Osteocyte (in vitro differentiated cells): Measurements from ENCODE around the gene SMPD1. TPM values are rescaled to one million over a fixed set of nuclear protein-coding genes. Genes with fewer than 3 reads are reported as not detected.

Source experiments
- DNase-seq: peaks from one replicate; pipeline ENCODE4 v3.0.0; 2021; ENCODE audit warnings: mixed read lengths; ENCODE audit not compliant: unreplicated experiment; ENCODE audit errors: extremely low spot score
- H3K27ac Mint-ChIP-seq: one replicate; pipeline ENCODE4 v1.8.0; 2021; ENCODE audit warnings: mild to moderate bottlenecking, mixed read lengths; ENCODE audit not compliant: unreplicated experiment
- H3K27me3 Mint-ChIP-seq: one replicate; pipeline ENCODE4 v1.8.0; 2021; ENCODE audit warnings: mixed read lengths; ENCODE audit not compliant: unreplicated experiment
- H3K36me3 Mint-ChIP-seq: one replicate; pipeline ENCODE4 v1.8.0; 2021; ENCODE audit warnings: mixed read lengths; ENCODE audit not compliant: unreplicated experiment
- H3K4me1 Mint-ChIP-seq: one replicate; pipeline ENCODE4 v1.8.0; 2021; ENCODE audit warnings: mixed read lengths; ENCODE audit not compliant: unreplicated experiment
- H3K4me3 Mint-ChIP-seq: one replicate; pipeline ENCODE4 v1.8.0; 2021; ENCODE audit warnings: mild to moderate bottlenecking, moderate library complexity, mixed read lengths; ENCODE audit not compliant: unreplicated experiment
- H3K9me3 Mint-ChIP-seq: one replicate; pipeline ENCODE4 v1.8.0; 2021; ENCODE audit warnings: mixed read lengths; ENCODE audit not compliant: unreplicated experiment
- total RNA-seq: library from RNA; stranded (reverse); gene quantifications from 2 replicates; pipeline ENCODE4 v1.2.1, GENCODE V29; 2021
- TF ChIP-seq, protein P1 (sequence below): fragments of 200-600 bp; sonication (generic); IDR thresholded peaks from 2 replicates; pipeline ENCODE4 v1.5.0; 2021; ENCODE audit warnings: antibody characterized with exemption, mild to moderate bottlenecking, moderate library complexity

The SMPD1 gene
- total RNA-seq, 1 donor from 2014 or later = 93.0 TPM

GRCh38 chr11:6397156-6397555 lies 6.9 kb downstream of the SMPD1 start:
- no peaks in the 10 kb centered on the region for H3K27me3 Mint-ChIP-seq
- H3K36me3 Mint-ChIP-seq = peaks cover 37% of the 10 kb centered on the region
- H3K27ac Mint-ChIP-seq = no peak overlapping the region
- H3K4me3 Mint-ChIP-seq = no peak overlapping the region
- TF ChIP-seq, protein P1, sequence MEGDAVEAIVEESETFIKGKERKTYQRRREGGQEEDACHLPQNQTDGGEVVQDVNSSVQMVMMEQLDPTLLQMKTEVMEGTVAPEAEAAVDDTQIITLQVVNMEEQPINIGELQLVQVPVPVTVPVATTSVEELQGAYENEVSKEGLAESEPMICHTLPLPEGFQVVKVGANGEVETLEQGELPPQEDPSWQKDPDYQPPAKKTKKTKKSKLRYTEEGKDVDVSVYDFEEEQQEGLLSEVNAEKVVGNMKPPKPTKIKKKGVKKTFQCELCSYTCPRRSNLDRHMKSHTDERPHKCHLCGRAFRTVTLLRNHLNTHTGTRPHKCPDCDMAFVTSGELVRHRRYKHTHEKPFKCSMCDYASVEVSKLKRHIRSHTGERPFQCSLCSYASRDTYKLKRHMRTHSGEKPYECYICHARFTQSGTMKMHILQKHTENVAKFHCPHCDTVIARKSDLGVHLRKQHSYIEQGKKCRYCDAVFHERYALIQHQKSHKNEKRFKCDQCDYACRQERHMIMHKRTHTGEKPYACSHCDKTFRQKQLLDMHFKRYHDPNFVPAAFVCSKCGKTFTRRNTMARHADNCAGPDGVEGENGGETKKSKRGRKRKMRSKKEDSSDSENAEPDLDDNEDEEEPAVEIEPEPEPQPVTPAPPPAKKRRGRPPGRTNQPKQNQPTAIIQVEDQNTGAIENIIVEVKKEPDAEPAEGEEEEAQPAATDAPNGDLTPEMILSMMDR = no peak
- no peak for DNase-seq
- no peaks in the 10 kb centered on the region for H3K9me3 Mint-ChIP-seq
- H3K4me1 Mint-ChIP-seq = peaks cover 6% of the 10 kb centered on the region

- Mint-ChIP-seq H3K27me3 (no peaks in the 10 kb centered on the region), H3K36me3 (peaks cover 40% of the 10 kb centered on the region), H3K27ac (no peak overlapping the region), H3K4me1 (peaks cover 5% of the 10 kb centered on the region), H3K9me3 (no peaks in the 10 kb centered on the region), H3K4me3 (no peak overlapping the region)
- DNase-seq = no peak
- TF ChIP-seq, protein P1 = no peak
Observed at GRCh38 chr11:6397636-6398035, 7.4 kb downstream of the SMPD1 start.

DNA sequence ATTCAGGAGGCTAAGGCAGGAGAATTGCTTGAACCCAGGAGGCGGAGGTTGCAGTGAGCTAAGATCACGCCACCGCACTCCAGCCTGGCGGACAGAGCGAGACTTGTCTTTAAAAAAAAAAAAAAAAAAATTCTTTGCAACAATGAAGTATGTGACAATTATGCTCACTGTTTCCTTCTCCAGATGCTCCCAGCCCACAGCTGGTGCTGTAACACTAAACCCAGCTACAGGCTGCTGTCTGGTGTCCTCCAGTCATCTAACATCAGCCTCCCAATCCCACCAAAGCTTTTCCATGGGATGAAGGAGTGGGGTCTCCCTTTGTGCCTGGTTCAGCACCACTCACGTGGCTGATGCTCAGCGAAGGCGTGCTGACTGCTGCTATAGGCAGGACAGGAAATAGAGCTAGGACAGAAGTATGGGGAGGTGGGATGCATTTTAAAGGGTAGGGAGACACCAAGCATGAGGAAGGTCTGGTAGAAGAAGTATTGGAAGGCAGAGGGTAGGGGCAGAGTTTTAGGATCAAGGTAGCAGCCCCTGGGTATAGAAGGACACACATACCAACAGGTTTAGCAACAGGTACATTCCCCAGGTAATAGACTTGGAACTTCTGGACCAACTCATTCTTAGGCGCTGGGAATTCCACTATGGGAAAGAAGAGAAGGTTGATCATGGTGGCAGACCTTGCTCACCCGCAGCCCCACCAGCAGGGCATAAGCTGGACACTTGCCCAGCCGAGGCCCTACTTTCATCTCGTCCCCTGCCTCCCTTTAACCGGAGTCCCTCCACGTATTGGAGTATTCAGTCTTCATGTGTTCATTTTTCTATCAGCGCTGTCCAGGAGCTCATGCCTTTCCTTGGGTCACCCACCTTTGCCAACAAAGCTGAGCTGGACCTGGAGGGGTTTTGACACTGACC lies 10.4 kb downstream of the SMPD1 start:
- DNase-seq = no peak
- H3K27me3 Mint-ChIP-seq = no peaks in the 10 kb centered on the region

GRCh38 chr11:6401464-6401863 lies 11.2 kb downstream of the SMPD1 start:
- no peaks in the 10 kb centered on the region for H3K4me1 Mint-ChIP-seq
- H3K4me3 Mint-ChIP-seq = no peak overlapping the region
- H3K36me3 Mint-ChIP-seq = peaks cover 27% of the 10 kb centered on the region
- H3K27ac Mint-ChIP-seq = no peak overlapping the region
- DNase-seq = no peak
- TF ChIP-seq, protein P1 = no peak
- H3K9me3 Mint-ChIP-seq = no peaks in the 10 kb centered on the region
- H3K27me3 Mint-ChIP-seq = no peaks in the 10 kb centered on the region

More for the DNA sequence above, 10.4 kb downstream of the SMPD1 start:
- no peak overlapping the region for H3K27ac Mint-ChIP-seq
- no peaks in the 10 kb centered on the region for H3K9me3 Mint-ChIP-seq
- H3K36me3 Mint-ChIP-seq = peaks cover 34% of the 10 kb centered on the region
- no peaks in the 10 kb centered on the region for H3K4me1 Mint-ChIP-seq
- H3K4me3 Mint-ChIP-seq = no peak overlapping the region
- TF ChIP-seq, protein P1 = no peak

DNA sequence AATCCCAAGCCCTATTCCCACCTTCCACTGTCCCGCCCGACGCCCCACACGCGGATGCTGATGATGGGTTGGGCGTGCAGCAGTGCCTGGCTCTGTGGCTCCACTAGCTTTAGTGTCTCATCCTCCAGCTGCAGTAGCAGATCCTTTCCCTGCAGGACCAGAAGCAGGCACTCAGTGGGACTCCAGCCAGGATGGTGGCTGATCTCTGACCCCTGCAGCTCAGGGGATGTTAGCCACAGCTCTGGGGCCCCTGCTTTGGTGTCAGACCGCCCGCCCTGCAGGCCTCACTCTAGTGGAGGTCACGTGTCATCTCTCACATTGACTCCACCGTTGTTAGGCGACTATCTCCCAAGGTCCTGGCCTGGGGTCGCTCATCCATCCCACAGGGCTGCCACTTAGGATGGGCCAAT lies 11.8 kb downstream of the SMPD1 start:
- no peak overlapping the region for H3K27ac Mint-ChIP-seq
- no peaks in the 10 kb centered on the region for H3K4me1 Mint-ChIP-seq
- H3K9me3 Mint-ChIP-seq = no peaks in the 10 kb centered on the region
- peaks cover 27% of the 10 kb centered on the region for H3K36me3 Mint-ChIP-seq
- TF ChIP-seq, protein P1 = no peak
- DNase-seq = no peak
- H3K4me3 Mint-ChIP-seq = no peak overlapping the region
- H3K27me3 Mint-ChIP-seq = no peaks in the 10 kb centered on the region
